Lung (tissue), 12 donors: ENCODE results near the gene ZNF865. TPM values are rescaled to one million over a fixed set of nuclear protein-coding genes. Genes with fewer than 3 reads are reported as not detected.

ENCODE experiments used
- ATAC-seq: fragments of 200-7000 bp; cut with Tn5 transposase; one replicate; pipeline ENCODE4 v1.9.1; 2020; ENCODE audit warnings: moderate number of reproducible peaks; ENCODE audit not compliant: insufficient read depth, low FRiP score
- DNase-seq, 3 donors: peaks; one replicate each; pipeline ENCODE4 v3.0.0-alpha.2; 2013 to 2017
- H3K27ac ChIP-seq, 2 donors: one replicate each; pipeline ENCODE4 v1.5.1; 2013; ENCODE audit warnings: mild to moderate bottlenecking in 2 of 2, moderate library complexity in 2 of 2, control low read depth in 1 of 2, inconsistent platforms in 1 of 2, low read depth in 1 of 2, low read length in 1 of 2
- H3K27me3 ChIP-seq, 3 donors: one replicate each; pipeline ENCODE4 v1.5.1; 2013; ENCODE audit warnings: low read length in 2 of 3; ENCODE audit not compliant: control insufficient read depth in 3 of 3, insufficient read depth in 3 of 3
- H3K36me3 ChIP-seq, 4 donors: one replicate each; pipeline ENCODE4 v1.5.1; 2013; ENCODE audit warnings: low read length in 4 of 4, mild to moderate bottlenecking in 1 of 4, moderate library complexity in 1 of 4; ENCODE audit not compliant: control insufficient read depth in 4 of 4, insufficient read depth in 4 of 4
- H3K4me1 ChIP-seq, 5 donors: one replicate each; pipeline ENCODE4 v1.5.1; 2013; ENCODE audit warnings: low read length in 5 of 5, mild to moderate bottlenecking in 2 of 5, moderate library complexity in 1 of 5; ENCODE audit not compliant: control insufficient read depth in 5 of 5, insufficient read depth in 5 of 5
- H3K4me3 ChIP-seq: one replicate; pipeline ENCODE4 v1.5.1; 2013; ENCODE audit warnings: mild to moderate bottlenecking, control low read depth, moderate library complexity
- H3K9ac ChIP-seq, 2 donors: one replicate each; pipeline ENCODE4 v1.5.1; 2013; ENCODE audit warnings: low read length in 2 of 2, control low read depth in 1 of 2; ENCODE audit not compliant: insufficient read depth in 1 of 2
- H3K9me3 ChIP-seq, 4 donors: one replicate each; pipeline ENCODE4 v1.5.1; 2013; ENCODE audit warnings: low read length in 3 of 4, mild to moderate bottlenecking in 1 of 4, moderate library complexity in 1 of 4; ENCODE audit not compliant: control insufficient read depth in 4 of 4, insufficient read depth in 3 of 4
- CTCF ChIP-seq: IDR thresholded peaks from 2 replicates; pipeline ENCODE4 v1.5.1; 2012; ENCODE audit warnings: mild to moderate bottlenecking; ENCODE audit errors: control extremely low read depth, extremely low read depth
- WGBS, 2 donors: extraction: QIAGEN DNeasy Blood & Tissue Kit; methylation state at CpG; one replicate each; pipeline ENCODE4 v1.1.7; 2013; 5-methylcytosine and 5-hydroxymethylcytosine counted together
- polyA plus RNA-seq, 2 donors: library from polyadenylated mRNA; stranded (reverse); fragments of 200-250 nt; gene quantifications; one replicate each; pipeline ENCODE4 v1.2.1, GENCODE V29; 2013
- total RNA-seq, 2 donors: library from RNA; depleted of rRNA in 1 of 2; stranded (reverse); fragments of >200 nt in 1 of 2; gene quantifications; one replicate each; pipeline ENCODE4 v1.2.1, GENCODE V29; 2014 to 2021
- donor health status: control.
- donor health status: control.
- donor health status: Bipolar disorder and iron deficiency.
- donor health status: healthy.
- donor health status: DM: yes; HTN: yes; CAD: no.

The ZNF865 gene
- total and polyA plus RNA-seq, 4 donors: 5.1 to 19.3 (median 10.0) TPM

GRCh38 chr19:55576746-55577145, 28.7 kb upstream of the ZNF865 start:
- H3K4me1 ChIP-seq: peaks cover 3 to 9% (median 4%) of the 10 kb centered on the region in 5 donors
- TF ChIP-seq CTCF: no peak
- no peak overlapping the region for H3K4me3 ChIP-seq
- peaks cover 0 to 5% (median 0%) of the 10 kb centered on the region in 4 donors for H3K9me3 ChIP-seq
- H3K27ac ChIP-seq: no peak overlapping the region
- H3K27me3 ChIP-seq: no peaks in the 10 kb centered on the region
- ATAC-seq (no peak), DNase-seq (no peak)
- 88 to 97% methylated on average over 5 of the region's 5 CpGs for WGBS, 2 donors
- H3K36me3 ChIP-seq: peaks cover 5 to 20% (median 6%) of the 10 kb centered on the region in 4 donors
- no peak overlapping the region for H3K9ac ChIP-seq

GRCh38 chr19:55578031-55578760, 27.3 kb upstream of the ZNF865 start:
- WGBS, 2 donors: 96% methylated on average over 75 to 83 of the region's 83 CpGs
- DNase-seq (no peak), ATAC-seq (no peak)
- H3K36me3 ChIP-seq: peaks cover 5 to 20% (median 6%) of the 10 kb centered on the region in 4 donors
- no peaks in the 10 kb centered on the region for H3K27me3 ChIP-seq
- H3K27ac ChIP-seq: no peak overlapping the region
- no peak overlapping the region for H3K9ac ChIP-seq
- no peak overlapping the region for H3K4me3 ChIP-seq
- H3K9me3 ChIP-seq: peaks cover 0 to 5% (median 0%) of the 10 kb centered on the region in 4 donors
- peaks cover 3 to 11% (median 4%) of the 10 kb centered on the region in 5 donors for H3K4me1 ChIP-seq
- TF ChIP-seq CTCF: no peak

- H3K4me3 ChIP-seq: no peak overlapping the region
Observed at GRCh38 chr19:55578761-55579747, 26.4 kb upstream of the ZNF865 start.

More at GRCh38 chr19:55578761-55579747, 26.4 kb upstream of the ZNF865 start:
- H3K36me3 ChIP-seq: peaks cover 5 to 20% (median 6%) of the 10 kb centered on the region in 4 donors
- ATAC-seq (no peak), DNase-seq (no peak)
- H3K27me3 ChIP-seq: no peaks in the 10 kb centered on the region
- peak overlapping the region in 1 of 2 donors; percentile 55 for H3K27ac ChIP-seq
- H3K9ac ChIP-seq: peak overlapping the region; percentile 80 to 86
- WGBS, 2 donors: 94 to 95% methylated on average over 83 to 90 of the region's 90 CpGs
- peaks cover 3 to 11% (median 4%) of the 10 kb centered on the region in 5 donors for H3K4me1 ChIP-seq
- H3K9me3 ChIP-seq: peaks cover 0 to 5% (median 0%) of the 10 kb centered on the region in 4 donors
- no peak for TF ChIP-seq CTCF
